A549 treated with AZD2906 at 1 μM for 4 hours (cell line): ENCODE measurements around the gene RALGAPB. TPM values are rescaled to one million over a fixed set of nuclear protein-coding genes. Genes with fewer than 3 reads are reported as not detected.

Experiments
- total RNA-seq: library from RNA; stranded (reverse); fragments of 200-300 nt; extraction: Qiagen RNA extraction; gene quantifications from 5 replicates; pipeline ENCODE4 v1.2.3, GENCODE V29; 2022

The RALGAPB gene
- 13.1 to 18.8 TPM (median 17.4 TPM) in 5 replicates for total RNA-seq

DNA sequence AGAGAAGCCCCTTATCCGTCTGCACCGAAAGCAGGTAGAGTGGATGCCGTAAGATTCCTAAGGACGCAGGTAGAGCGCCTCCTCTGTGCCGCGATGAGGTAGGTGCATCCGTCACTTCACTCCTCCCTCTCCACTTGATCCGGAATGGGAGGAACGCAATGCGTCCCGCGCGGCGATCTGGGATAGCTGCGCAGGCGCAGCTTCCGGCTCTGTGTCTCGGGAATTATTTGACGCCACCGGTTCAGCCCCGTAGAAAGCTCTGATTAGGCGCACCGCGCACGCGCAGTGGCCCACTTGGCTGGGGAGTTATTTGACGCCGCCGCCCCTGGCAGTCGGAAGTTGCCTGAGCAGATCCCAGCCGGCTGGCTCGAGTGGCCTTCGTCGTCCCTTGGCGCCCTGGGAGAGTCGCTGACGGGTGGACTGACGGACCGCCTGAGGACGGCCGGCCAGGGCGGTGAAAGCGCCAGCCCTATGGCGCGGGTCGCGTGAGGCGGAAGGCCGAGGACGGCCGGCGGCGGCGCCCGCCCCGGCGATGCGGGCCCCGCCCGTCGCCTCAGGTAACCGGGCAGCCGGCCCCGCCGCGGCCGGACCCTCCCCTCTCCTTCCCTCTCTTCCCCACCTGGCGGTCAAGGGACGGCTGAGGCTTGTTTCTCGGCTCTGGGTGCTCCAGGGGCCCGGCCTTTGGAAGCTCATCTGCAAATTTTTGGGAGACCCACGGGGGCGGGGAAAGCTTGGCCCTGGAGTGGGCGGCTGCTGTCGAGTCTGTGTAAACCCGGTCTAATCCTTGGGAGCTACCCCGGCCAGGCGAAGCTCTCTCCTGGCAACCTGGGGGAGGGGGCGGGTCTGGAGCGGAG, at the start of gene RALGAPB:
Gene RALGAPB, plus strand, starts transcription at position 331 of the 854 bp plus-strand sequence. CDS start 15,590 bp downstream, outside the sequence.

DNA sequence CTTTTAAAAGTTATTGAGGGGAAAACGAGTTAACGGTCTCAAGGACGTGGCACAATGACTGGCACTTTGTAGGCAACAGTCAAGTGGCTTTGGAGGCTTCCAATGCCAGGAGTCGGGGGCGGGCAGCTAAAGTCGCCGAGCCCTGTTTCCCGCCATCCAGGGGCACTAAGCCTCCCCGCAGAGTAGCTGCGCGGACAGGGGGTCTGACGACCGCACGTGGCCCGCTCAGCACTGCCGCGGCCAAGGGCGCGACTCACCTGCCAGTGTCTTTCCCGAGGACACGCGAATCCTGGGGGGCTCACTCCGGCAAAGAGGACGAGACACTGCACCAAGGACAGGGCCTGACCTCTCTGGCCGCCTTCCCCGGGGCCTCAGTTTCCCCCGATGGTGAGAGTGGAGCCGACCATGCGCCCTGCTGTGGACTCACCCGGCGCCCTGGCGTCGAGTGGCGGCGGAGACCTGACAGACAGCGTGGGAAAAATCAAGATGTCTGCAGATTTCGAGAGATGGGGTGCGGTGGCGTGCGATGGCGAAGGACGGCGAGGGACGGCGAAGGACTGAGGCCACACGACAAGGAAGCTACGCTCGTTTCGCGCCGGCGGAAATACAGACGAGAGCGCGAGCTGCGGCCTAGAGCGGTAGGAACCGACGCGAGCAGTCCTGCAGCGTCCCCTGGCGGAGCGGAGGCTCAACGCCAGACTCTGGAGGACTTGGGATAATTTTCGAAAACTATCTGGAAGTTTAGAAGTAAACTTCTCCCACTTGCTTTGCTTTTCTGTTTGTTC, 37.7 kb upstream of the RALGAPB start, which contains the start of gene SNHG17:
Gene SNHG17, minus strand, starts transcription at position 559 of the 785 bp plus-strand sequence.

DNA sequence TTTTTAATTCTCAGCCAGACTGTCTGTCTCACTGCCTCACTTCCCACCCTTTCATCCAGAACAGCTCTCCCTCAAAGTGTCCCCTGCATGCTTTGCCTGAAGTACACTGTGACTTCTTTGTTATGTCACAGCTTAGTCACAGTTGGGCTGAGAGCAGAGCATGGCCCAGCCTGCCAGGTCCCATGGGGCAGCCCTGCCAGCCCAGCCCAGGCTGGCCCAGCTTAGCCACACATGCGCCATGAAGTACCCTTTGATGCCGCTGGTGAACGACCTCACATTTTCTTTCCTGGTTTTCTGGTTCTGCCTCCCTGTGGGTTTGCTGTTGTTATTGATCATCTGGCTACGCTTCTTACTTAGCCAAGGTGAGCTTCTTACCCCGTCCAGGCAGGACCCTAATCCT, 108.4 kb downstream of the RALGAPB start, which contains the start of gene ADIG:
Gene ADIG, plus strand, starts transcription at position 185 of the 400 bp plus-strand sequence. Its CDS starts 54 bp downstream, at position 239.

DNA sequence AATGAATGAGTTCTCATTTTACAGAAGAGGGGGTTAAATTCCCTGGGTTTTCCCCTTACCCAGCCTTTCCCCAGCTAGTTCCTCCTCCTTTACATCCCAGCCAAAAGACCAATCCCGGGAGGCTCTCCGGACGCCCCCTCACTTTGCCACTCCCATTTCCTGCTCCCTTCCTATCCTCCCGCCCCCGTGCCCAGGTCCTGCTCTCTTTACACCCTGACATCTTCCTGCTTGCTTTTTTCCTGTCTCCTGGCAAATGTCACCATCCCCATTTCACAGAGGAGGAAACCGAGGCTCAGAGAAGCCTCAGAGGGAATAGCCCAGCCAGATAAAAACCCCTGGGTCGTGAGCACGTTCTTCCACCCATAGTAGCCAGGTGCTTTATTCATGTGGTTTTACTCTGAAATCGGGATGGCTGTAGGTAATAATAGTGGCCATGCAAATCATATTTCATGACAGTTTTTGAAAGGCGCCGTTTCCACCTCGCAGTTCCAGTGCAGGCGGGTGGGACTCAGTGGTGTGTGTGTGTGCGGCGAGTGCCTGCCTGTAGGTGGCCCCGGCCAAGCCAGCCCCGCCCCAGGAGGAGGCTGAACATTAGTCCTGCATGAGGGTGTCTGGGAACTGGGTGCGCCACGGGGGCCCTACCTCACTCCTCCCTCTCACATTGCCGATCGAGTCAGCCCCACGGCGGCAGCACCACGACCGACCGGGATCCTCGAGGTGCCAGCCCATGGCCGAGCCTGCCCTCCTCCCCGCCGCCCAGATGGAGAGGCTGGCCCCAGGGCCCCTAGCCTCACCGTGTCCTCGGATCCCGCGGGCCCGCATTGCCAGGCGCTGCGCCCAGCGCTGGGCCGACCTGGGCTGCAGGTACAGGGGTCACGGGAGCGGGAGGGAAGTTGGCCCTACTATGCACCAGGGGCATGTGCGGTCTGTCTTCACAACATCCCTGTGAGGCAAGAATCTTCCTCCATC, 128.9 kb downstream of the RALGAPB start, which contains the start of gene ARHGAP40:
Gene ARHGAP40, plus strand, starts transcription at position 594 of the 969 bp plus-strand sequence.

Other genes starting within 250 kb of the RALGAPB start
- gene KIAA1755, start 212.1 kb upstream of the RALGAPB start, total RNA-seq: 0.13 to 0.22 TPM (median 0.17 TPM) in 5 replicates
- not detected in 5 replicates for gene BPI, start 168.7 kb upstream of the RALGAPB start, total RNA-seq
- 1.1 to 1.4 TPM (median 1.2 TPM) in 5 replicates for gene LBP, start 126.4 kb upstream of the RALGAPB start, total RNA-seq
- 178 to 218 TPM (median 201 TPM) in 5 replicates for gene SNHG17, start 37.5 kb upstream of the RALGAPB start, total RNA-seq
- gene ADIG, start 108.4 kb downstream of the RALGAPB start, total RNA-seq: not detected in 5 replicates
- gene ARHGAP40, start 129.0 kb downstream of the RALGAPB start, total RNA-seq: 0.05 to 0.09 TPM in 2 of 5 replicates, not detected in the others